ENCODE data around the gene KPNA3.
"Not testable (repeated sequence)": the region's sequence is repeated elsewhere in the genome, so short reads cannot be mapped to it uniquely, and the experiment has no call there.

Gene KPNA3

GRCh38 chr13:49812812-49813211 is 20.3 kb upstream of the KPNA3 start:
- Histone ChIP-seq H3K36me3 (no peaks in the 10 kb centered on the region), H3K4me3 (ENCODE audit: low read depth, low read length) (no peak overlapping the region), H3K9me3 (ENCODE audit: severe bottlenecking) (no peaks in the 10 kb centered on the region), H3K27ac (no peak overlapping the region), H3K27me3 (ENCODE audit: insufficient read depth, low read depth, severe bottlenecking) (no peaks in the 10 kb centered on the region)
- TF ChIP-seq, protein P1, sequence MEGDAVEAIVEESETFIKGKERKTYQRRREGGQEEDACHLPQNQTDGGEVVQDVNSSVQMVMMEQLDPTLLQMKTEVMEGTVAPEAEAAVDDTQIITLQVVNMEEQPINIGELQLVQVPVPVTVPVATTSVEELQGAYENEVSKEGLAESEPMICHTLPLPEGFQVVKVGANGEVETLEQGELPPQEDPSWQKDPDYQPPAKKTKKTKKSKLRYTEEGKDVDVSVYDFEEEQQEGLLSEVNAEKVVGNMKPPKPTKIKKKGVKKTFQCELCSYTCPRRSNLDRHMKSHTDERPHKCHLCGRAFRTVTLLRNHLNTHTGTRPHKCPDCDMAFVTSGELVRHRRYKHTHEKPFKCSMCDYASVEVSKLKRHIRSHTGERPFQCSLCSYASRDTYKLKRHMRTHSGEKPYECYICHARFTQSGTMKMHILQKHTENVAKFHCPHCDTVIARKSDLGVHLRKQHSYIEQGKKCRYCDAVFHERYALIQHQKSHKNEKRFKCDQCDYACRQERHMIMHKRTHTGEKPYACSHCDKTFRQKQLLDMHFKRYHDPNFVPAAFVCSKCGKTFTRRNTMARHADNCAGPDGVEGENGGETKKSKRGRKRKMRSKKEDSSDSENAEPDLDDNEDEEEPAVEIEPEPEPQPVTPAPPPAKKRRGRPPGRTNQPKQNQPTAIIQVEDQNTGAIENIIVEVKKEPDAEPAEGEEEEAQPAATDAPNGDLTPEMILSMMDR (IDR thresholded peaks at IDR 0.05; ENCODE audit: low read depth, low read length), result no peak
- DNase-seq, result no peak

- H3K4me3 ChIP-seq (ENCODE audit: low read depth, low read length), result no peak overlapping the region
- TF ChIP-seq, protein P1 (IDR thresholded peaks at IDR 0.05; ENCODE audit: low read depth, low read length), result no peak
- no peaks in the 10 kb centered on the region for H3K27me3 ChIP-seq (ENCODE audit: insufficient read depth, low read depth, severe bottlenecking)
- no peaks in the 10 kb centered on the region for H3K9me3 ChIP-seq (ENCODE audit: severe bottlenecking)
- H3K36me3 ChIP-seq, result no peaks in the 10 kb centered on the region
- DNase-seq, result no peak
- H3K27ac ChIP-seq, result no peak overlapping the region
These were observed 19.0 kb upstream of the KPNA3 start for GRCh38 chr13:49811527-49811908.

DNA sequence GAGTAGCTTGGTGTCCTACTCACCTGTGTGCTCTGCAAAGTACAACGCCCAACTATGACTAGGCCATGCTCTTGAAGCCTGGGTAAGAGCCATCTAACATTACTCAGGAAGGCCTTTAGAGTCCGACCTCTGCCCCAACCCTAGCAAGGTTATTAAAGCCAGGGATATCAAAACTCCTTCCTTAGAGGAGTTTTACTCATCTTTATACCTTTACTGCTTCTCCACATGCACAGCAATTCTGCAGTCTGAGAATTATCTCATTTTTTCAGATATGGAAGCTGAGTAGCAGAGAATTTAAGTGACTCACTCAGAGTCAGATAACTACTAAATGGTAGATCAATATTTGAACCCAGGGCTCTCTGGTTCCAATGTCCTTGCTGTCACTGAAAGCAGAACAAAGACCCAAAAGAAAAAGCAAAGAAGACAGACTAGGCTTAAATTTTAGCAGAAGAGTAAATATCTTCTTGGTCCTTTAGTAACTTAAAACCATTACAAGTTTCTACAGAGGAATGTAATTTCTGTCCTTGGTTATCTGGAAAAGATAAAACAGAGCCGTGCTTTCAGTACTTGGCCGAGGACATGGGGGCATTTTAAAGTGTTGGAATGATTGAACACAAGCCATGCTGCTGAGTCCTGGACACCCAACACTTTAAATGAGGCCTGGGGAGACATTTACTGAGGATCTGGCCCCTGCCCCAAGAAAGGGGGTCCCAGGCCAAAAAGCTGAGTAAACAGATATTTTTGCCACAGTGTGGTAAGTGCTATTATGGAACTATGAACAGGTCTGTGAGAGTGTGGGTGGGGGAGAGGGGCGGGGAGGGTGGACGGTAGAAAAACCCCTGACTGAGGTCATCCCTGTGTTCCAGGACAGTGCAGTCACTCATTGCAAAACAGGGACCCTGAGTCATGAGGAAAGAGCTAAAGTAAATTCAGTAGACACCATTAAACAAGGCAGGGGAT is 18.4 kb upstream of the KPNA3 start:
- no peak overlapping the region for H3K4me3 ChIP-seq (ENCODE audit: low read depth, low read length)
- no peak for DNase-seq
- TF ChIP-seq, protein P1 (IDR thresholded peaks at IDR 0.05; ENCODE audit: low read depth, low read length), result no peak
- no peaks in the 10 kb centered on the region for H3K36me3 ChIP-seq
- no peaks in the 10 kb centered on the region for H3K27me3 ChIP-seq (ENCODE audit: insufficient read depth, low read depth, severe bottlenecking)
- no peaks in the 10 kb centered on the region for H3K9me3 ChIP-seq (ENCODE audit: severe bottlenecking)
- no peak overlapping the region for H3K27ac ChIP-seq

- H3K9me3 ChIP-seq (ENCODE audit: severe bottlenecking), result no peaks in the 10 kb centered on the region
- DNase-seq, result no peak
- no peaks in the 10 kb centered on the region for H3K27me3 ChIP-seq (ENCODE audit: insufficient read depth, low read depth, severe bottlenecking)
- no peaks in the 10 kb centered on the region for H3K36me3 ChIP-seq
- TF ChIP-seq, protein P1 (IDR thresholded peaks at IDR 0.05; ENCODE audit: low read depth, low read length), result no peak
- H3K4me3 ChIP-seq (ENCODE audit: low read depth, low read length), result no peak overlapping the region
- H3K27ac ChIP-seq, result no peak overlapping the region
These were observed 15.2 kb upstream of the KPNA3 start for GRCh38 chr13:49807681-49808080.

- no peak overlapping the region for H3K4me3 ChIP-seq (ENCODE audit: low read depth, low read length)
- no peaks in the 10 kb centered on the region for H3K36me3 ChIP-seq
- H3K27ac ChIP-seq, result no peak overlapping the region
- H3K9me3 ChIP-seq (ENCODE audit: severe bottlenecking), result no peaks in the 10 kb centered on the region
- TF ChIP-seq, protein P1 (IDR thresholded peaks at IDR 0.05; ENCODE audit: low read depth, low read length), result no peak
- H3K27me3 ChIP-seq (ENCODE audit: insufficient read depth, low read depth, severe bottlenecking), result no peaks in the 10 kb centered on the region
- no peak for DNase-seq
These were observed 13.6 kb upstream of the KPNA3 start for GRCh38 chr13:49806126-49806536.

- H3K27me3 ChIP-seq (ENCODE audit: insufficient read depth, low read depth, severe bottlenecking); H3K9me3 ChIP-seq (ENCODE audit: severe bottlenecking); H3K4me3 ChIP-seq (ENCODE audit: low read depth, low read length); DNase-seq; H3K36me3 ChIP-seq; H3K27ac ChIP-seq: not testable (repeated sequence)
These were observed 10.6 kb upstream of the KPNA3 start for GRCh38 chr13:49803047-49803446.
